HG03575 (cell line): ENCODE data around the gene PI4KA.
"Not testable (repeated sequence)": the region's sequence is repeated elsewhere in the genome, so short reads cannot be mapped to it uniquely, and the experiment has no call there.

Source experiments
- ATAC-seq: cut with Tn5 transposase; IDR thresholded peaks from one replicate; pipeline ENCODE4 v1.9.1; 2021; ENCODE audit not compliant: unreplicated experiment, insufficient number of reproducible peaks, low FRiP score; ENCODE audit errors: extremely low read depth

The PI4KA gene

GRCh38 chr22:20858615-20859416, at the start of gene PI4KA, which contains the start of gene SNAP29:
Gene PI4KA (minus strand): TSS chr22:20858811. CDS start chr22:20858725, 86 bp downstream.
Gene SNAP29 (plus strand): TSS chr22:20859007. CDS start chr22:20859111, 104 bp downstream.
- ATAC-seq, result no peak

- no peak for ATAC-seq
These were observed 47.8 kb upstream of the PI4KA start for GRCh38 chr22:20906387-20906767.

- no peak for ATAC-seq
These were observed 47.1 kb upstream of the PI4KA start for GRCh38 chr22:20905415-20906386.

GRCh38 chr22:20904980-20905355, 46.4 kb upstream of the PI4KA start:
- ATAC-seq, result no peak

GRCh38 chr22:20904008-20904979, 45.7 kb upstream of the PI4KA start:
- no peak for ATAC-seq

GRCh38 chr22:20903093-20903492, 44.5 kb upstream of the PI4KA start:
- no peak for ATAC-seq

GRCh38 chr22:20901093-20902033, 42.8 kb upstream of the PI4KA start:
- ATAC-seq, result not testable (repeated sequence)

GRCh38 chr22:20899827-20900423, 41.3 kb upstream of the PI4KA start:
- no peak for ATAC-seq

GRCh38 chr22:20897737-20898136, 39.1 kb upstream of the PI4KA start:
- not testable (repeated sequence) for ATAC-seq

- ATAC-seq, result no peak
These were observed 32.4 kb upstream of the PI4KA start for GRCh38 chr22:20890975-20891374.

- ATAC-seq, result no peak
These were observed 31.4 kb upstream of the PI4KA start for GRCh38 chr22:20889904-20890540.

- no peak for ATAC-seq
These were observed 30.6 kb upstream of the PI4KA start for GRCh38 chr22:20889025-20889704.

- no peak for ATAC-seq
These were observed 28.8 kb upstream of the PI4KA start for GRCh38 chr22:20887375-20887774.

- no peak for ATAC-seq
These were observed 27.1 kb upstream of the PI4KA start for GRCh38 chr22:20885557-20886323.

- ATAC-seq, result no peak
These were observed 26.5 kb upstream of the PI4KA start for GRCh38 chr22:20885017-20885556.
